ENCODE measurements around the gene HIPK2. TPM values are rescaled to one million over a fixed set of nuclear protein-coding genes. Genes with fewer than 3 reads are reported as not detected.

The HIPK2 gene
- total and polyA plus RNA-seq, 2 experiments from 2014 or later: 23.2 to 47.0 TPM

DNA sequence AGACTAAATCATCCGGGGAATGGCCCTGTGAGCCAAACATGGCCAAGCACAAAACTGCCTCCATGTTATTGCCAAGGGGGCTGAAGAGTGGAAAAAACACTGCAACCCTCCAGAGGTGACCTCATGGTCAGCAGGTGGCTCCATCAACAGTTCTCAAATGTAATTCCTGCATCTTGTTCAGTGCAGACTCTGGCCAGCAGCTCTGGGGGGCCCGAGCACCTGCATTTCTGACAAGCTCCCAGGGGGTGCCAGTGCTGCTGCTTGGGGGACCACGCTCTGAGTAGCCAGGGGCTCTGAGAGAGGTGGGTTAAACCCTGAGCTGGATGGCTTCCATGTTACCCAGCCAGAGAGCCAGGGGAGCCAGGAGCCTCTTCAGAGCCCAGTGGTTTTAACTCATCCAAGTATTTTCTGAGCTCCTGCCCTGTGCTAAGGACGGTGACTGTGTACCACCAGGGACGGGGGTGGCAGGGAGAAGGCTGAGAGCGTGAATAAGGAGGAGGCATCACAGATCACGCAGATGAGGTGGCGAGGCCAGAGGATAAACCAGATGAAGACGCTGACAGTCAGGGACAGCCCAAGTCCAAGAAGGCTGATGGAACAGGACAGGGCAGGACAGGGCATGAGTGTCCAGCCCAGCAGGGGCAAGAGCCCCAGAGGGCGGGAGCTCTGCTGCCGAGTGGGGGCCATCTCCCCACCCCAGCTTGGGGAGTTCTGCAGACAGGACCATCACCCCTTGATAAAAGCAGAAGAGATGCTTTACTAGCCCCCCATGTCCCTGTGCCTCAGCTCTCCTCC is 201.4 kb downstream of the HIPK2 start:
- Histone ChIP-seq H3K27ac (no peak overlapping the region), H3K4me1 (ENCODE audit: low read depth) (no peaks in the 10 kb centered on the region), H3K4me3 (no peak overlapping the region), H3K27me3 (no peaks in the 10 kb centered on the region), H3K36me3 (peaks cover 32% of the 10 kb centered on the region), H3K9me3 (ENCODE audit: low read depth) (no peaks in the 10 kb centered on the region)
- no peak for DNase-seq (ENCODE audit: low read depth in 1 of 2, low spot score in 1 of 2)
- TF ChIP-seq, protein P1, sequence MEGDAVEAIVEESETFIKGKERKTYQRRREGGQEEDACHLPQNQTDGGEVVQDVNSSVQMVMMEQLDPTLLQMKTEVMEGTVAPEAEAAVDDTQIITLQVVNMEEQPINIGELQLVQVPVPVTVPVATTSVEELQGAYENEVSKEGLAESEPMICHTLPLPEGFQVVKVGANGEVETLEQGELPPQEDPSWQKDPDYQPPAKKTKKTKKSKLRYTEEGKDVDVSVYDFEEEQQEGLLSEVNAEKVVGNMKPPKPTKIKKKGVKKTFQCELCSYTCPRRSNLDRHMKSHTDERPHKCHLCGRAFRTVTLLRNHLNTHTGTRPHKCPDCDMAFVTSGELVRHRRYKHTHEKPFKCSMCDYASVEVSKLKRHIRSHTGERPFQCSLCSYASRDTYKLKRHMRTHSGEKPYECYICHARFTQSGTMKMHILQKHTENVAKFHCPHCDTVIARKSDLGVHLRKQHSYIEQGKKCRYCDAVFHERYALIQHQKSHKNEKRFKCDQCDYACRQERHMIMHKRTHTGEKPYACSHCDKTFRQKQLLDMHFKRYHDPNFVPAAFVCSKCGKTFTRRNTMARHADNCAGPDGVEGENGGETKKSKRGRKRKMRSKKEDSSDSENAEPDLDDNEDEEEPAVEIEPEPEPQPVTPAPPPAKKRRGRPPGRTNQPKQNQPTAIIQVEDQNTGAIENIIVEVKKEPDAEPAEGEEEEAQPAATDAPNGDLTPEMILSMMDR (IDR thresholded peaks at IDR 0.05; ENCODE audit: low read depth, low read length): no peak

DNA sequence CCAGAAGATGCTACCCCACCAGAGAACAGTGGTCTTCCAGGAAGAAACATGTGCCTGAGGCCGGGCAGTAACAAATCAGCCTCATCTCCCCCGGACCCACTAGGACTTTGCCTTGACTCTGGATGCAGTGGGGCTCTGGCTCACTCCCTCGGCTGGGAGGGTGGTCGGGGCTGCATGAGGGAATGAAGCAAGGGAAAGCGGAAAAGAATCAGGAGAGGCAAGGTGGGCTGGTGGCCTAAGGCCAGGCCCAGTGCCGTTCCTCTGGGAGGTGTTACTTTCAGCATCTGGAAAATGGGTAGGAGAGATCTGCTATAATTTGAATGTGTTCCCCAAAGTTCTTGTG is 202.5 kb downstream of the HIPK2 start:
- Histone ChIP-seq H3K4me1 (ENCODE audit: low read depth) (no peaks in the 10 kb centered on the region), H3K36me3 (peaks cover 21% of the 10 kb centered on the region), H3K4me3 (no peak overlapping the region), H3K9me3 (ENCODE audit: low read depth) (no peaks in the 10 kb centered on the region), H3K27ac (no peak overlapping the region), H3K27me3 (no peaks in the 10 kb centered on the region)
- DNase-seq (ENCODE audit: low read depth in 1 of 2, low spot score in 1 of 2): no peak
- TF ChIP-seq, protein P1 (IDR thresholded peaks at IDR 0.05; ENCODE audit: low read depth, low read length): no peak

DNA sequence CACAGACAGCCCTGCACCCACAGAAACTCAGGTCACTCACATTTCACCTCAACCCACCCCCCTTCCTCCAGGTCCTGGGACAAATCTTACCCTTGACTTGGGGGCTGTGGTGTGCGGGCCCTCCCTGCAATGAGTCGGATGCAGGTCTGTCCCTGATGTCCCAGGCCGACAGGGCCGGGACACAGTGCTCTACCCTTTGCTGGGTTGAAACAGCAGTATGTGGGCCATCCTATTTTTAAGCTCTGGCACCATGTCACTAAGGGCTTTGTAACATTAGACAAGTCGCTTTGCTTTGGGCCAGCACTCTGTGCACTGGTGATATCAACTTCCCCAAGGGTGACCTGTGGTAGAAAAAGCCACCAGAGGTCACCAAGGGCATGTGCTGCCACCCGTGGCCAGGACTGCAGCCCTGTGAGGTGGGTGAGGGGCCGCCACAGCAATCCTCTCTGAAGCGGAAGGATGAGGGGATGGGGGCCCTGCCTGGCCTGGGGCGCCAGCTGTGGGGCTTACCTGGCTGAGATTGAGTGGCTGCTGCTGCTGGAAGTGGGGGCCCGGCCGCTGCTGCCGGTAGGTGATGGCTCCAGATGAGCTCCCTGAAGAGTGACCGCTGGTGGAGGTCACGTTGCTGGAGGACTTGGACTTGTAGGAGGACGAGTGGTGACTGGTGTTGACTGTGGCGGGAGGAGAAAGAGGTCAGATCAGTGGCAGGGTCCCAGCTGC is 203.0 kb downstream of the HIPK2 start:
- no peak for DNase-seq (ENCODE audit: low read depth in 1 of 2, low spot score in 1 of 2)
- peaks cover 18% of the 10 kb centered on the region for H3K36me3 ChIP-seq
- TF ChIP-seq, protein P1 (IDR thresholded peaks at IDR 0.05; ENCODE audit: low read depth, low read length): no peak
- no peaks in the 10 kb centered on the region for H3K4me1 ChIP-seq (ENCODE audit: low read depth)
- no peak overlapping the region for H3K27ac ChIP-seq
- H3K4me3 ChIP-seq: no peak overlapping the region
- H3K9me3 ChIP-seq (ENCODE audit: low read depth): no peaks in the 10 kb centered on the region
- H3K27me3 ChIP-seq: no peaks in the 10 kb centered on the region

DNA sequence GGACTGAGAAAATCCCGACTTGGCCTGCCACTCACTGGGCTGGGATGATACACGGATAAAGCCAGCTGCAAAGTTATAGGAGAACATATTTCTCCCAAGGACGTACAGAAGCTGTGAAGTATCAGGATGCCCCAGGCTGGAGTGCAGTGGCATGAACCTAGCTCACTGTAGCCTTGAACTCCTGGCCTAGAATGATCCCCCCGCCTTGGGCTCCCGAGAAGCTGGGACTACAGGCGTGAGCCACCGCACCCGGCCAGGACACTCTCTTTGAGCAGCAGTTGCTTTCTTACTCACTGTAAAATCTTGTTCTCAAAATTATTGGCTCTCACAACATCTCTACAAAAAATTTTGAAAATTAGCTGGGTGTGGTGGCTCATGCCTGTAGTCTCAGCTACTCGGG is 203.9 kb downstream of the HIPK2 start:
- TF ChIP-seq, protein P1 (IDR thresholded peaks at IDR 0.05; ENCODE audit: low read depth, low read length): no peak
- peaks cover 14% of the 10 kb centered on the region for H3K36me3 ChIP-seq
- H3K27me3 ChIP-seq: no peaks in the 10 kb centered on the region
- no peak overlapping the region for H3K27ac ChIP-seq
- no peak overlapping the region for H3K4me3 ChIP-seq
- H3K9me3 ChIP-seq (ENCODE audit: low read depth): no peaks in the 10 kb centered on the region
- no peak for DNase-seq (ENCODE audit: low read depth in 1 of 2, low spot score in 1 of 2)
- H3K4me1 ChIP-seq (ENCODE audit: low read depth): no peaks in the 10 kb centered on the region

DNA sequence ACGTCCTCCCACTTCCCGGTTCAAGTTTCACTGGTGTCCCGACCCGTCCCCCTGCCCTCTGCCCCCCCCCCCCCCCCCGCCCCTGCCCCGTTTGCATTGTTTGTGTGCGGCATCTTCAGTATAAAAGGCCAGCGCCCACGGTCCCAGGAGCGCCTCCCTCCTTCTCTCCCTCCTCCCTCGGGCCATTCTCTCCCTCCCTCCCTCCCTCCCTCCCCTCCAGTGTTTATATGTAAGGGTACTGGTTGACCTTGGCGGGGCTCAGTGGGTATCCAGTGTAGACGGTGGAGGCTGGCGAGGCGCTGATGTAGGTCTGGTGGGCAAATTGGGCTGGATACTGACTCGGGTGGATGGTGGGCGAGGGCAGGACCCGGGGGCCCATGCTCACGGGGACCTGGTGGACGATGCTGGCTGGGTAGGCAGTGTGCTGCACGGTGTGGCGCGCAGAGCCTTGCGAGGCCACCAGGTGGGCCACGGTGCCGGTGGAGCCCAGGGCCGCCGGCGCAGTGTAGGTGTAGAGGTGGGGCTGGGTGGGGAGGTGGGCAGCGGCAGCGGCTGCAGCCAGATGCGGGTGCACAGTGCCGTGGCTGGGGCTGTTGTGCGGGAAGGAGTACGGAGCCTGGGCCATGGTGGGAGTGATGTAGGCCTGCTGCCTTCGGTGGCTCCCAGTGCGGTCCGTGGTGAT is 205.0 kb downstream of the HIPK2 start:
- no peak for DNase-seq (ENCODE audit: low read depth in 1 of 2, low spot score in 1 of 2)
- TF ChIP-seq, protein P1 (IDR thresholded peaks at IDR 0.05; ENCODE audit: low read depth, low read length): no peak
- Histone ChIP-seq H3K27me3 (no peaks in the 10 kb centered on the region), H3K9me3 (ENCODE audit: low read depth) (no peaks in the 10 kb centered on the region), H3K36me3 (peaks cover 7% of the 10 kb centered on the region), H3K4me1 (ENCODE audit: low read depth) (no peaks in the 10 kb centered on the region), H3K27ac (no peak overlapping the region), H3K4me3 (no peak overlapping the region)
